NB4 (cell line): ENCODE results near the gene CD93.

Experiments
- POLR2A ChIP-seq: IDR thresholded peaks from 2 replicates; pipeline ENCODE4 v1.6.1; 2011; ENCODE audit warnings: mild to moderate bottlenecking; ENCODE audit not compliant: insufficient read length; ENCODE audit errors: extremely low read depth
- TF ChIP-seq, protein P1 (sequence below): IDR thresholded peaks from one replicate; pipeline ENCODE4 v1.5.1; 2012; ENCODE audit warnings: low read depth, low read length
- TF ChIP-seq, protein P2 (sequence below): IDR thresholded peaks from 2 replicates; pipeline ENCODE4 v1.6.1; 2011; ENCODE audit warnings: low read depth, low read length

DNA sequence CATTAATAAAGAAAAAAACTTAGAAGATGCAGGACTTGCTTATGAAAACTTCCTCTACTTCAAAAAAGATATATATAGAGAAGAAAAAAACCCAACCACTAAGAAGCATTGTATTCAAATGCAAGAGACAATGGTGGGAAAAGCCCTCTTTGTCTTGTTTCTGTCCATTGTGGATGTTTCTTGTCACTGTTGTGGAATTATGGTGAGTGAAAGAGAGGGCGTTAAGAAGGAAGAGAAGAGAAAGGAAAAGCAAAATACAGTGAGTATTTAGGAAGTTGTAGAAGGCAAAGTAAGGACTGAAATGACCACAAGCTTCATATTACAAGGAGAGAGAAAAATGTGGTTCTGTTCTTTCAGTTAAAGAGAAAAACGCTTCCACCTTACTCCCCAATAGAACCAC is 22.5 kb downstream of the CD93 start:
- TF ChIP-seq, protein P1, sequence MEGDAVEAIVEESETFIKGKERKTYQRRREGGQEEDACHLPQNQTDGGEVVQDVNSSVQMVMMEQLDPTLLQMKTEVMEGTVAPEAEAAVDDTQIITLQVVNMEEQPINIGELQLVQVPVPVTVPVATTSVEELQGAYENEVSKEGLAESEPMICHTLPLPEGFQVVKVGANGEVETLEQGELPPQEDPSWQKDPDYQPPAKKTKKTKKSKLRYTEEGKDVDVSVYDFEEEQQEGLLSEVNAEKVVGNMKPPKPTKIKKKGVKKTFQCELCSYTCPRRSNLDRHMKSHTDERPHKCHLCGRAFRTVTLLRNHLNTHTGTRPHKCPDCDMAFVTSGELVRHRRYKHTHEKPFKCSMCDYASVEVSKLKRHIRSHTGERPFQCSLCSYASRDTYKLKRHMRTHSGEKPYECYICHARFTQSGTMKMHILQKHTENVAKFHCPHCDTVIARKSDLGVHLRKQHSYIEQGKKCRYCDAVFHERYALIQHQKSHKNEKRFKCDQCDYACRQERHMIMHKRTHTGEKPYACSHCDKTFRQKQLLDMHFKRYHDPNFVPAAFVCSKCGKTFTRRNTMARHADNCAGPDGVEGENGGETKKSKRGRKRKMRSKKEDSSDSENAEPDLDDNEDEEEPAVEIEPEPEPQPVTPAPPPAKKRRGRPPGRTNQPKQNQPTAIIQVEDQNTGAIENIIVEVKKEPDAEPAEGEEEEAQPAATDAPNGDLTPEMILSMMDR = no peak
- TF ChIP-seq, protein P2, sequence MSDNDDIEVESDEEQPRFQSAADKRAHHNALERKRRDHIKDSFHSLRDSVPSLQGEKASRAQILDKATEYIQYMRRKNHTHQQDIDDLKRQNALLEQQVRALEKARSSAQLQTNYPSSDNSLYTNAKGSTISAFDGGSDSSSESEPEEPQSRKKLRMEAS = no peak
- no peak for TF ChIP-seq POLR2A
